ENCODE results near the gene APPL2.

Gene APPL2

DNA sequence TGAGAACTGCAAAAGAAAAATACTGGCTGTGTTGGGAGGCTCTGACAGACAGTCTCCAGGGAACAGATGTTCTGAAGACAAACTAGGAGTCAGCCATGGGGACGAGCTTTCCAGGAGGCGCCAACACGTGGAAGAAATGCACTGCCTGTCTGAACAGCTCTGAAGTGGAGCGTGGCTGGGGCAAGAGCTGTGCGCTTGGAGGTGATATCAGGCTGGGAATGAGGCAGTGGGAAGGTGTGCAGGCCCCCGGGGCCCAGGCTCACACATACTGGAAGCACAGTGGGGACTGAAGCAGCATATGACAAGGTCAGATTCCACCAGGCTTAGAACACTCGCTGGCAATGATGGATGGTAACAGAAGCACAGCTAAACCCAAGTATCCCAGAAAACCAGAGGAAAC is 17.5 kb downstream of the APPL2 start (continued):
- TF ChIP-seq GLIS3 (CRISPR knock-in tag; IDR thresholded peaks at IDR 0.05) = no peak

DNA sequence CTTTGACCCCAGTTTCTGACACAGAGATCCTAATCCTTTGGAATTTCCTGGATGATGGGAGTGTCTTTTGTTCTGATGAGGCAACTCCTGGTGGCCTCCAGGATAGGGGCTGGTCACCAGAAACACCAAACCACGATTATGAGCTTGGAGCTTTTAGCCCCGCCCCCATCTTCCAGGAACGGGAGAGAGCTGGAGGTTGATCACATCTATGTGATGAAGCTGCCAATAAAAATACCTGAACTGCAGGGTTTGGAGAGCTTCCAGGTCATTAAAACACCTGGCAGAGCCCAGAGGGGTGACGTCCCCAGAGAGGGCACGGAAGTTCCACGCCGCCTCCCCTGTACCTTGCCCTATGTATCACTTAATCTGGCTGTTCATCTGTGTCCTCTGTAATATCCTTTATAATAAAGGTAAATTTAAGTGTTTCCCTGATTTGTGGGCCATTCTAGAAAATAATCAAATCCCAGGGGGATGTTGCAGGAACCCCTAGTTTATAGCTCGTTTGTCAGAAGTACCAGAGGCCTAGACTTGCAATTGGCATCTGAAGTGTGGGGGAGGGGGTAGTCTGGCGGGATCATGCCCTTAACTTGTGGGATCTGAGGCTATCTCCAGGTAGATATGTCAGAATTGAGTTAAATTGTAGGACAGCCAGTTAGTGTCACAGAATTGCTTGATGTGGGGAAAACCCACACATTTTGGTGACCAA is 21.2 kb downstream of the APPL2 start:
- TF ChIP-seq ZFP3 (CRISPR knock-in tag; IDR thresholded peaks at IDR 0.05) = no peak
- no peak for TF ChIP-seq ZFP30 (CRISPR knock-in tag; IDR thresholded peaks at IDR 0.05)
- no peak for TF ChIP-seq ZNF8 (CRISPR knock-in tag; IDR thresholded peaks at IDR 0.05)
- no peak for TF ChIP-seq SNAI2 (CRISPR knock-in tag; IDR thresholded peaks at IDR 0.05)
- no peak for TF ChIP-seq RARB (CRISPR knock-in tag; IDR thresholded peaks at IDR 0.05)
- TF ChIP-seq TOX (CRISPR knock-in tag; IDR thresholded peaks at IDR 0.05; ENCODE audit: borderline replicate concordance) = no peak
- TF ChIP-seq BACH2 (CRISPR knock-in tag; IDR thresholded peaks at IDR 0.05; ENCODE audit: borderline replicate concordance) = no peak
- no peak for TF ChIP-seq ARNTL (CRISPR knock-in tag; IDR thresholded peaks at IDR 0.05; ENCODE audit: borderline replicate concordance, low read depth)
- TF ChIP-seq, protein P1, sequence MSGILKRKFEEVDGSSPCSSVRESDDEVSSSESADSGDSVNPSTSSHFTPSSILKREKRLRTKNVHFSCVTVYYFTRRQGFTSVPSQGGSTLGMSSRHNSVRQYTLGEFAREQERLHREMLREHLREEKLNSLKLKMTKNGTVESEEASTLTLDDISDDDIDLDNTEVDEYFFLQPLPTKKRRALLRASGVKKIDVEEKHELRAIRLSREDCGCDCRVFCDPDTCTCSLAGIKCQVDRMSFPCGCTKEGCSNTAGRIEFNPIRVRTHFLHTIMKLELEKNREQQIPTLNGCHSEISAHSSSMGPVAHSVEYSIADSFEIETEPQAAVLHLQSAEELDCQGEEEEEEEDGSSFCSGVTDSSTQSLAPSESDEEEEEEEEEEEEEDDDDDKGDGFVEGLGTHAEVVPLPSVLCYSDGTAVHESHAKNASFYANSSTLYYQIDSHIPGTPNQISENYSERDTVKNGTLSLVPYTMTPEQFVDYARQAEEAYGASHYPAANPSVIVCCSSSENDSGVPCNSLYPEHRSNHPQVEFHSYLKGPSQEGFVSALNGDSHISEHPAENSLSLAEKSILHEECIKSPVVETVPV (CRISPR knock-in tag; IDR thresholded peaks at IDR 0.05) = no peak
- TF ChIP-seq ISL1 (CRISPR knock-in tag; IDR thresholded peaks at IDR 0.05) = no peak
- TF ChIP-seq, protein P2, sequence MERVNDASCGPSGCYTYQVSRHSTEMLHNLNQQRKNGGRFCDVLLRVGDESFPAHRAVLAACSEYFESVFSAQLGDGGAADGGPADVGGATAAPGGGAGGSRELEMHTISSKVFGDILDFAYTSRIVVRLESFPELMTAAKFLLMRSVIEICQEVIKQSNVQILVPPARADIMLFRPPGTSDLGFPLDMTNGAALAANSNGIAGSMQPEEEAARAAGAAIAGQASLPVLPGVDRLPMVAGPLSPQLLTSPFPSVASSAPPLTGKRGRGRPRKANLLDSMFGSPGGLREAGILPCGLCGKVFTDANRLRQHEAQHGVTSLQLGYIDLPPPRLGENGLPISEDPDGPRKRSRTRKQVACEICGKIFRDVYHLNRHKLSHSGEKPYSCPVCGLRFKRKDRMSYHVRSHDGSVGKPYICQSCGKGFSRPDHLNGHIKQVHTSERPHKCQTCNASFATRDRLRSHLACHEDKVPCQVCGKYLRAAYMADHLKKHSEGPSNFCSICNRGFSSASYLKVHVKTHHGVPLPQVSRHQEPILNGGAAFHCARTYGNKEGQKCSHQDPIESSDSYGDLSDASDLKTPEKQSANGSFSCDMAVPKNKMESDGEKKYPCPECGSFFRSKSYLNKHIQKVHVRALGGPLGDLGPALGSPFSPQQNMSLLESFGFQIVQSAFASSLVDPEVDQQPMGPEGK (CRISPR knock-in tag; IDR thresholded peaks at IDR 0.05; ENCODE audit: borderline replicate concordance) = no peak
- no peak for ATAC-seq

DNA sequence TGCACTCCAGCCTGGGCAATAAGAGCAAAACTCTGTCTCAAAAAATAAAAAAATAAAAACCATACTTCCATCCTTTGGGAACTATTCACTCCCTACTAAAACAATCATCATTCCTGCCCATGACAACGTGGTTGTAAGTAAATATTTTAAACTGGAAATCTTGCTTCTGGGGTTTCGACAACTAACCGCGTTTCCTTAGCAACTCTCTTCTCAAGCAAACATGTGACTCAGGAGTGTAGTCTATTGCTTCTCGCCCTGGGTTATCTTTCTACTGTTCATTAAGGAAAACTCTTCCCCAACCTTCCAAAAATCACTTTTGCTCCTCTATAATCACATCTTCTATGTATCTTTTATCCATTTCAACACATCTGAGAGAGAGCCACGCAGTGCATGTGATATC is 21.8 kb downstream of the APPL2 start:
- TF ChIP-seq SNAI2 (CRISPR knock-in tag; IDR thresholded peaks at IDR 0.05) (no peak), RARB (CRISPR knock-in tag; IDR thresholded peaks at IDR 0.05) (no peak), ARNTL (CRISPR knock-in tag; IDR thresholded peaks at IDR 0.05; ENCODE audit: borderline replicate concordance, low read depth) (no peak), ZNF8 (CRISPR knock-in tag; IDR thresholded peaks at IDR 0.05) (no peak), ISL1 (CRISPR knock-in tag; IDR thresholded peaks at IDR 0.05) (no peak), TCF4 (CRISPR knock-in tag; IDR thresholded peaks at IDR 0.05; ENCODE audit: borderline replicate concordance) (no peak), TOX (CRISPR knock-in tag; IDR thresholded peaks at IDR 0.05; ENCODE audit: borderline replicate concordance) (no peak), ZC3H10 (CRISPR knock-in tag; IDR thresholded peaks at IDR 0.05) (no peak)
- TF ChIP-seq, protein P3, sequence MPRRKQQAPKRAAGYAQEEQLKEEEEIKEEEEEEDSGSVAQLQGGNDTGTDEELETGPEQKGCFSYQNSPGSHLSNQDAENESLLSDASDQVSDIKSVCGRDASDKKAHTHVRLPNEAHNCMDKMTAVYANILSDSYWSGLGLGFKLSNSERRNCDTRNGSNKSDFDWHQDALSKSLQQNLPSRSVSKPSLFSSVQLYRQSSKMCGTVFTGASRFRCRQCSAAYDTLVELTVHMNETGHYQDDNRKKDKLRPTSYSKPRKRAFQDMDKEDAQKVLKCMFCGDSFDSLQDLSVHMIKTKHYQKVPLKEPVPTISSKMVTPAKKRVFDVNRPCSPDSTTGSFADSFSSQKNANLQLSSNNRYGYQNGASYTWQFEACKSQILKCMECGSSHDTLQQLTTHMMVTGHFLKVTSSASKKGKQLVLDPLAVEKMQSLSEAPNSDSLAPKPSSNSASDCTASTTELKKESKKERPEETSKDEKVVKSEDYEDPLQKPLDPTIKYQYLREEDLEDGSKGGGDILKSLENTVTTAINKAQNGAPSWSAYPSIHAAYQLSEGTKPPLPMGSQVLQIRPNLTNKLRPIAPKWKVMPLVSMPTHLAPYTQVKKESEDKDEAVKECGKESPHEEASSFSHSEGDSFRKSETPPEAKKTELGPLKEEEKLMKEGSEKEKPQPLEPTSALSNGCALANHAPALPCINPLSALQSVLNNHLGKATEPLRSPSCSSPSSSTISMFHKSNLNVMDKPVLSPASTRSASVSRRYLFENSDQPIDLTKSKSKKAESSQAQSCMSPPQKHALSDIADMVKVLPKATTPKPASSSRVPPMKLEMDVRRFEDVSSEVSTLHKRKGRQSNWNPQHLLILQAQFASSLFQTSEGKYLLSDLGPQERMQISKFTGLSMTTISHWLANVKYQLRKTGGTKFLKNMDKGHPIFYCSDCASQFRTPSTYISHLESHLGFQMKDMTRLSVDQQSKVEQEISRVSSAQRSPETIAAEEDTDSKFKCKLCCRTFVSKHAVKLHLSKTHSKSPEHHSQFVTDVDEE (CRISPR knock-in tag; IDR thresholded peaks at IDR 0.05) = no peak
- TF ChIP-seq, protein P4, sequence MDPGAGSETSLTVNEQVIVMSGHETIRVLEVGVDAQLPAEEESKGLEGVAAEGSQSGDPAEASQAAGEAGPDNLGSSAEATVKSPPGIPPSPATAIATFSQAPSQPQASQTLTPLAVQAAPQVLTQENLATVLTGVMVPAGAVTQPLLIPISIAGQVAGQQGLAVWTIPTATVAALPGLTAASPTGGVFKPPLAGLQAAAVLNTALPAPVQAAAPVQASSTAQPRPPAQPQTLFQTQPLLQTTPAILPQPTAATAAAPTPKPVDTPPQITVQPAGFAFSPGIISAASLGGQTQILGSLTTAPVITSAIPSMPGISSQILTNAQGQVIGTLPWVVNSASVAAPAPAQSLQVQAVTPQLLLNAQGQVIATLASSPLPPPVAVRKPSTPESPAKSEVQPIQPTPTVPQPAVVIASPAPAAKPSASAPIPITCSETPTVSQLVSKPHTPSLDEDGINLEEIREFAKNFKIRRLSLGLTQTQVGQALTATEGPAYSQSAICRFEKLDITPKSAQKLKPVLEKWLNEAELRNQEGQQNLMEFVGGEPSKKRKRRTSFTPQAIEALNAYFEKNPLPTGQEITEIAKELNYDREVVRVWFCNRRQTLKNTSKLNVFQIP (CRISPR knock-in tag; IDR thresholded peaks at IDR 0.05; ENCODE audit: borderline replicate concordance, low read depth) = no peak
- TF ChIP-seq, protein P5, sequence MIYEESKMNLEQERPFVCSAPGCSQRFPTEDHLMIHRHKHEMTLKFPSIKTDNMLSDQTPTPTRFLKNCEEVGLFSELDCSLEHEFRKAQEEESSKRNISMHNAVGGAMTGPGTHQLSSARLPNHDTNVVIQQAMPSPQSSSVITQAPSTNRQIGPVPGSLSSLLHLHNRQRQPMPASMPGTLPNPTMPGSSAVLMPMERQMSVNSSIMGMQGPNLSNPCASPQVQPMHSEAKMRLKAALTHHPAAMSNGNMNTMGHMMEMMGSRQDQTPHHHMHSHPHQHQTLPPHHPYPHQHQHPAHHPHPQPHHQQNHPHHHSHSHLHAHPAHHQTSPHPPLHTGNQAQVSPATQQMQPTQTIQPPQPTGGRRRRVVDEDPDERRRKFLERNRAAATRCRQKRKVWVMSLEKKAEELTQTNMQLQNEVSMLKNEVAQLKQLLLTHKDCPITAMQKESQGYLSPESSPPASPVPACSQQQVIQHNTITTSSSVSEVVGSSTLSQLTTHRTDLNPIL (CRISPR knock-in tag; IDR thresholded peaks at IDR 0.05; ENCODE audit: low read depth) = no peak
- ATAC-seq = no peak

DNA sequence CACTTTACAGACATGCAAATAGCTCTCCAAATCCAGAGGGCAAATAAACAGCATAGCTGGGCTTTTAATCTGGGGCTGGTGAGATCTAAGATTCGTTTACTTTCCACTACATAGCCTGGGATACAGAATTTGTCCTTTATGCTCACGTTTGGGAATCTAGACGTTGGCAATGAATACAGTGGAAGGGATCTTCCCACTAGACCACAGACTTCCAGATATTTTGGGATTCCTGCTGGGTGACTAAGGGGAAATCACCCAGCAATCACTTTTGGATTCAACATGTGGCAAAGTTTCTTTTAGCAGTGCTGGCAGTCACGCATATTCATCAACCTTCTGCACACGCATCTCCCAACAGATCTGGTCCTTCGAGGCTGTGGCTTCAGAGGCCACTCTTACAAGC is 23.5 kb downstream of the APPL2 start:
- TF ChIP-seq RARB (CRISPR knock-in tag; IDR thresholded peaks at IDR 0.05) (no peak), ZFP30 (CRISPR knock-in tag; IDR thresholded peaks at IDR 0.05) (no peak), ESRRG (CRISPR knock-in tag; IDR thresholded peaks at IDR 0.05) (no peak), CSDC2 (CRISPR knock-in tag; IDR thresholded peaks at IDR 0.05) (no peak), PPARA (CRISPR knock-in tag; IDR thresholded peaks at IDR 0.05; ENCODE audit: borderline replicate concordance) (no peak), ZNF565 (CRISPR knock-in tag; conservative IDR thresholded peaks at IDR 0.05; ENCODE audit: low read depth) (no peak), ZNF70 (CRISPR knock-in tag; IDR thresholded peaks at IDR 0.05) (no peak), ZFP3 (CRISPR knock-in tag; IDR thresholded peaks at IDR 0.05) (no peak), ZC3H10 (CRISPR knock-in tag; IDR thresholded peaks at IDR 0.05) (no peak), TCF4 (CRISPR knock-in tag; IDR thresholded peaks at IDR 0.05; ENCODE audit: borderline replicate concordance) (no peak), SNAI2 (CRISPR knock-in tag; IDR thresholded peaks at IDR 0.05) (no peak)
- TF ChIP-seq, protein P5 (CRISPR knock-in tag; IDR thresholded peaks at IDR 0.05; ENCODE audit: low read depth) = no peak
- TF ChIP-seq, protein P1 (CRISPR knock-in tag; IDR thresholded peaks at IDR 0.05) = no peak
- ATAC-seq = no peak; the same call in 2 of the 3 replicates
